ENCODE data around the gene PTPRT. TPM values are rescaled to one million over a fixed set of nuclear protein-coding genes. Genes with fewer than 3 reads are reported as not detected.
A peak's percentile ranks its signal among the peaks of the same experiment; 100 is the strongest.

The PTPRT gene
- total RNA-seq, 3 donors from 2014 or later: 0.32 to 6.3 (median 4.9) TPM

- peak overlapping the region in 1 of 2 donors; percentile 2 for H3K27ac ChIP-seq
- no peaks in the 10 kb centered on the region for H3K4me1 ChIP-seq
- intact Hi-C loops (cut with DNase I; ENCODE audit: low total_unique reads): no loop called here
- TF ChIP-seq POLR2A (IDR thresholded peaks at IDR 0.05): no peak
- no peak for TF ChIP-seq POLR2AphosphoS5 (IDR thresholded peaks at IDR 0.05)
- no peak for TF ChIP-seq CTCF (IDR thresholded peaks at IDR 0.05)
- peak overlapping the region; percentile 15 to 66 (median 48) for H3K4me3 ChIP-seq
- peaks cover 0 to 48% of the 10 kb centered on the region in 2 donors for H3K27me3 ChIP-seq
- DNase-seq (ENCODE audit: low spot score in 2 of 2): peak in 1 of 2 donors; percentile 19
- no peaks in the 10 kb centered on the region for H3K9me3 ChIP-seq
- no peaks in the 10 kb centered on the region for H3K36me3 ChIP-seq
Measured at GRCh38 chr20:43188861-43189553, 699 bp downstream of the PTPRT start.

- no peaks in the 10 kb centered on the region for H3K4me1 ChIP-seq
- H3K27me3 ChIP-seq: peaks cover 0 to 48% of the 10 kb centered on the region in 2 donors
- no peak for DNase-seq (ENCODE audit: low spot score in 2 of 2)
- H3K4me3 ChIP-seq: peak overlapping the region; percentile 12 to 66 (median 48)
- H3K27ac ChIP-seq: peak overlapping the region in 1 of 2 donors; percentile 17
- H3K36me3 ChIP-seq: no peaks in the 10 kb centered on the region
- H3K9me3 ChIP-seq: no peaks in the 10 kb centered on the region
- TF ChIP-seq CTCF (IDR thresholded peaks at IDR 0.05) (no peak), POLR2A (IDR thresholded peaks at IDR 0.05) (no peak), POLR2AphosphoS5 (IDR thresholded peaks at IDR 0.05) (no peak)
- intact Hi-C loops (cut with DNase I; ENCODE audit: low total_unique reads): no loop called here
Measured at GRCh38 chr20:43188234-43188653, 1.5 kb downstream of the PTPRT start.

GRCh38 chr20:43187476-43188233 lies 2.1 kb downstream of the PTPRT start:
- Histone ChIP-seq H3K27me3 (peaks cover 0 to 48% of the 10 kb centered on the region in 2 donors), H3K27ac (peak overlapping the region in 1 of 2 donors; percentile 17), H3K4me1 (no peaks in the 10 kb centered on the region), H3K4me3 (peak overlapping the region in 2 of 3 donors; percentile 48 to 66), H3K9me3 (no peaks in the 10 kb centered on the region), H3K36me3 (no peaks in the 10 kb centered on the region)
- peak; percentile 74 to 78 for DNase-seq (ENCODE audit: low spot score in 2 of 2)
- intact Hi-C loops (cut with DNase I; ENCODE audit: low total_unique reads): no loop called here
- peak; percentile 86 to 87 (median 87) for TF ChIP-seq CTCF (IDR thresholded peaks at IDR 0.05)
- no peak for TF ChIP-seq POLR2AphosphoS5 (IDR thresholded peaks at IDR 0.05)
- no peak for TF ChIP-seq POLR2A (IDR thresholded peaks at IDR 0.05)

GRCh38 chr20:43186312-43186711 lies 3.4 kb downstream of the PTPRT start:
- H3K9me3 ChIP-seq: no peaks in the 10 kb centered on the region
- H3K27me3 ChIP-seq: peaks cover 0 to 36% of the 10 kb centered on the region in 2 donors
- no peak for DNase-seq (ENCODE audit: low spot score in 2 of 2)
- intact Hi-C loops (cut with DNase I; ENCODE audit: low total_unique reads): no loop called here
- no peaks in the 10 kb centered on the region for H3K4me1 ChIP-seq
- no peak overlapping the region for H3K27ac ChIP-seq
- H3K36me3 ChIP-seq: no peaks in the 10 kb centered on the region
- TF ChIP-seq CTCF (IDR thresholded peaks at IDR 0.05): no peak
- no peak for TF ChIP-seq POLR2A (IDR thresholded peaks at IDR 0.05)
- TF ChIP-seq POLR2AphosphoS5 (IDR thresholded peaks at IDR 0.05): no peak
- H3K4me3 ChIP-seq: no peak overlapping the region

- no peak overlapping the region for H3K4me3 ChIP-seq
- TF ChIP-seq POLR2AphosphoS5 (IDR thresholded peaks at IDR 0.05): no peak
- TF ChIP-seq CTCF (IDR thresholded peaks at IDR 0.05): no peak
- no peak for TF ChIP-seq POLR2A (IDR thresholded peaks at IDR 0.05)
- no peaks in the 10 kb centered on the region for H3K9me3 ChIP-seq
- H3K36me3 ChIP-seq: no peaks in the 10 kb centered on the region
- H3K4me1 ChIP-seq: no peaks in the 10 kb centered on the region
- H3K27me3 ChIP-seq: peaks cover 0 to 32% of the 10 kb centered on the region in 2 donors
- no peak for DNase-seq (ENCODE audit: low spot score in 2 of 2)
- intact Hi-C loops (cut with DNase I; ENCODE audit: low total_unique reads): no loop called here
- H3K27ac ChIP-seq: no peak overlapping the region
Measured at GRCh38 chr20:43185901-43186300, 3.8 kb downstream of the PTPRT start.

All from breast epithelium (tissue), 4 donors.